ENCODE data around the gene TBXT. TPM values are rescaled to one million over a fixed set of nuclear protein-coding genes. Genes with fewer than 3 reads are reported as not detected.

The TBXT gene
- total and polyA plus RNA-seq, 2 of the 8 experiments (the other 6 are each of a cell fraction or from before 2014, with no cell fraction given), result 0.18 to 0.24 TPM

DNA sequence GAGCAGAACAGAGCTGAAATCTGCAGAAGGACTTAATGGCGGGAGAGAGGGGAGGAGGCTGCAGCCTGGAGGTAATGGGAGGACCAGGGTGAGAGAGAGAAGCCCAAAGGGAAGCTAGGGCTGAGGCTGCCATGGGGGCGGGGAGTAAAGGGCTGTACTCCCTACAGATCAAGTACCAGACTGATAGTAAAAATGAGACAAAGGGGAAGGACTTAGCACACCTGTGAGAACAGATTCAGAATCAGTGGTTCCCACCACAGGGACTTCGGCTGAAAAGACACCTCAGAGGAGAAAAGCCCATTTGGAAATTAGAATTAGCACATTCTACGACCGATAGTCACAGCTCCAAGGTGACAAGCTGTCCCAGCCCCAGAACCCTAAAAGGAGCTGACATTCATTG, 6.4 kb upstream of the TBXT start:
- CTCF ChIA-PET (ENCODE audit: partially characterized antibody), result interaction anchor here (0.9 to 1.8 kb wide), 4 partner anchors 32 to 284 kb away, joined by 3 to 5 read pairs (median 4); no protein-coding TSS in a partner anchor
- Histone ChIP-seq H2BK5ac (ENCODE audit: low read depth, low read length) (no peak overlapping the region), H3K79me1 (ENCODE audit: low read depth, low read length) (no peaks in the 10 kb centered on the region), H3K23me2 (ENCODE audit: low read depth, low read length) (no peaks in the 10 kb centered on the region), H2BK20ac (ENCODE audit: low read length) (no peak overlapping the region), H3K79me2 (ENCODE audit: control insufficient read depth in 1 of 2, insufficient read depth in 2 of 2, low read length in 2 of 2) (no peaks in the 10 kb centered on the region), H4K91ac (replicated peaks; ENCODE audit: insufficient read length, low read length) (no peak overlapping the region), H3K9me3 (ENCODE audit: insufficient read depth in 2 of 2, low read depth in 1 of 2, low read length in 1 of 2) (no peaks in the 10 kb centered on the region), H2AFZ (ENCODE audit: low read length) (no peak overlapping the region), H4K20me1 (replicated peaks in 1 of 2; ENCODE audit: control insufficient read depth in 1 of 2, insufficient read depth in 2 of 2, low read length in 2 of 2) (peaks cover 0 to 3% of the 10 kb centered on the region in 2 experiments), H3K4me1 (replicated peaks in 1 of 4; ENCODE audit: control insufficient read depth in 3 of 4, insufficient read depth in 4 of 4, low read length in 3 of 4) (peaks cover 3 to 14% (median 10%) of the 10 kb centered on the region in 4 experiments), H3K14ac (ENCODE audit: insufficient read length) (no peak overlapping the region), H3K36me3 (ENCODE audit: control insufficient read depth in 2 of 4, insufficient read depth in 4 of 4, low read length in 3 of 4) (no peaks in the 10 kb centered on the region), H4K5ac (ENCODE audit: insufficient read length, low read depth, low read length) (no peak overlapping the region), H2BK12ac (ENCODE audit: low read depth, low read length) (no peak overlapping the region), H3K4me2 (ENCODE audit: insufficient read depth in 1 of 2, low read depth in 2 of 2, low read length in 2 of 2) (peak overlapping the region in 1 of 2 experiments; percentile 65; a peak in 1 of 4 replicates), H3K27me3 (replicated peaks in 1 of 4; ENCODE audit: control insufficient read depth in 3 of 4, extremely low read depth in 1 of 4, insufficient read depth in 3 of 4, low read length in 3 of 4) (peaks cover 28 to 53% (median 46%) of the 10 kb centered on the region in 4 experiments), H3K27ac (ENCODE audit: low read depth, low read length) (no peak overlapping the region), H3K9ac (replicated peaks in 1 of 4; ENCODE audit: extremely low read depth in 1 of 4, low read depth in 3 of 4, low read length in 3 of 4) (no peak overlapping the region), H2BK120ac (replicated peaks; ENCODE audit: low read depth, low read length) (no peak overlapping the region), H3K4ac (replicated peaks; ENCODE audit: insufficient read length, low read depth, low read length) (no peak overlapping the region), H4K8ac (ENCODE audit: extremely low read depth, insufficient read depth, low read length) (no peak overlapping the region), H3K4me3 (ENCODE audit: extremely low read depth in 1 of 4, insufficient read depth in 2 of 4, low read depth in 3 of 4, low read length in 4 of 4) (0 out of 8 replicates have a peak overlapping the region, but pooled peaks of 1 of the 4 experiments have one; percentile 41), H2BK15ac (ENCODE audit: low read length) (no peak overlapping the region), H3K23ac (ENCODE audit: insufficient read length) (no peak overlapping the region), H3K18ac (ENCODE audit: extremely low read depth, low read length) (no peak overlapping the region), H2AK5ac (ENCODE audit: low read depth, low read length) (no peak overlapping the region), H3K56ac (replicated peaks; ENCODE audit: insufficient read length, low read depth, low read length) (no peak overlapping the region)
- POLR2A ChIA-PET (ENCODE audit: partially characterized antibody), result no interaction called here
- FAIRE-seq, result no peak
- WGBS, 2 experiments (ENCODE audit: extremely low coverage in 1 of 2, insufficient coverage in 1 of 2, insufficient read length in 1 of 2, insufficient replicate concordance in 2 of 2, low coverage in 1 of 2, low lambda C conversion rate in 2 of 2, missing lambda C conversion rate in 1 of 2), result 69% methylated on average over 5 of the region's 5 CpGs; no CpG with 5 or more reads in 1 of the 2 experiments
- DNase-seq (ENCODE audit: low read depth in 1 of 2, low spot score in 2 of 2), result no peak
- TF ChIP-seq TAF1 (IDR thresholded peaks at IDR 0.05; ENCODE audit: low read depth, low read length), result no peak
- TF ChIP-seq, protein P1, sequence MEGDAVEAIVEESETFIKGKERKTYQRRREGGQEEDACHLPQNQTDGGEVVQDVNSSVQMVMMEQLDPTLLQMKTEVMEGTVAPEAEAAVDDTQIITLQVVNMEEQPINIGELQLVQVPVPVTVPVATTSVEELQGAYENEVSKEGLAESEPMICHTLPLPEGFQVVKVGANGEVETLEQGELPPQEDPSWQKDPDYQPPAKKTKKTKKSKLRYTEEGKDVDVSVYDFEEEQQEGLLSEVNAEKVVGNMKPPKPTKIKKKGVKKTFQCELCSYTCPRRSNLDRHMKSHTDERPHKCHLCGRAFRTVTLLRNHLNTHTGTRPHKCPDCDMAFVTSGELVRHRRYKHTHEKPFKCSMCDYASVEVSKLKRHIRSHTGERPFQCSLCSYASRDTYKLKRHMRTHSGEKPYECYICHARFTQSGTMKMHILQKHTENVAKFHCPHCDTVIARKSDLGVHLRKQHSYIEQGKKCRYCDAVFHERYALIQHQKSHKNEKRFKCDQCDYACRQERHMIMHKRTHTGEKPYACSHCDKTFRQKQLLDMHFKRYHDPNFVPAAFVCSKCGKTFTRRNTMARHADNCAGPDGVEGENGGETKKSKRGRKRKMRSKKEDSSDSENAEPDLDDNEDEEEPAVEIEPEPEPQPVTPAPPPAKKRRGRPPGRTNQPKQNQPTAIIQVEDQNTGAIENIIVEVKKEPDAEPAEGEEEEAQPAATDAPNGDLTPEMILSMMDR (IDR thresholded peaks at IDR 0.05; ENCODE audit: control extremely low read depth in 1 of 3, insufficient read depth in 1 of 3, low read depth in 1 of 3, low read length in 3 of 3), result no peak
- TF ChIP-seq TEAD4 (IDR thresholded peaks at IDR 0.05; ENCODE audit: low read depth, low read length), result no peak
- no peak for TF ChIP-seq ASH2L (IDR thresholded peaks at IDR 0.05; ENCODE audit: low read length)
- TF ChIP-seq SIRT6 (IDR thresholded peaks at IDR 0.05; ENCODE audit: low read length), result no peak
- TF ChIP-seq NANOG (IDR thresholded peaks at IDR 0.05; ENCODE audit: insufficient read depth, low read depth, low read length, poor library complexity, severe bottlenecking), result no peak
- TF ChIP-seq EZH2 (IDR thresholded peaks at IDR 0.05; ENCODE audit: low read depth, low read length, severe bottlenecking), result no peak
- TF ChIP-seq TAF7 (optimal IDR thresholded peaks at IDR 0.05; ENCODE audit: borderline replicate concordance, low read depth, low read length), result no peak
- no peak for TF ChIP-seq KDM5A (IDR thresholded peaks at IDR 0.05; ENCODE audit: low read length)
- no peak for TF ChIP-seq SUZ12 (IDR thresholded peaks at IDR 0.05; ENCODE audit: low read length)
- no peak for TF ChIP-seq GTF2F1 (IDR thresholded peaks at IDR 0.05; ENCODE audit: borderline replicate concordance, low read depth, low read length)
- TF ChIP-seq RXRA (IDR thresholded peaks at IDR 0.05; ENCODE audit: insufficient read depth, low read depth, low read length), result no peak

All from H1 (cell line).